ENCODE measurements around the gene RUNX2. TPM values are rescaled to one million over a fixed set of nuclear protein-coding genes. Genes with fewer than 3 reads are reported as not detected.

RUNX2 gene
- total and polyA plus RNA-seq, 2 of the 8 experiments (the other 6 are each of a cell fraction or from before 2014, with no cell fraction given): 0.26 to 1.2 TPM

GRCh38 chr6:45652416-45652815, 324.3 kb downstream of the RUNX2 start (continued):
- TF ChIP-seq CHD7 (IDR thresholded peaks at IDR 0.05; ENCODE audit: insufficient replicate concordance, low read length) (no peak), SIN3A (conservative IDR thresholded peaks at IDR 0.05 in 1 of 2, IDR thresholded peaks at IDR 0.05 in 1 of 2; ENCODE audit: low read depth in 1 of 2, low read length in 2 of 2) (no peak), NRF1 (IDR thresholded peaks at IDR 0.05; ENCODE audit: low read depth, low read length) (no peak), TBP (IDR thresholded peaks at IDR 0.05; ENCODE audit: low read depth, low read length) (no peak), JUN (IDR thresholded peaks at IDR 0.05; ENCODE audit: low read depth, low read length) (no peak), KDM1A (IDR thresholded peaks at IDR 0.05; ENCODE audit: borderline replicate concordance, low read length) (no peak), CBX5 (IDR thresholded peaks at IDR 0.05; ENCODE audit: low read depth, low read length) (no peak), CTBP2 (IDR thresholded peaks at IDR 0.05; ENCODE audit: borderline replicate concordance, insufficient read depth, insufficient read length, low read length) (no peak), ATF2 (IDR thresholded peaks at IDR 0.05; ENCODE audit: low read length) (no peak)

All from H1 (cell line).